Measurements from ENCODE around the gene RNF32. TPM values are rescaled to one million over a fixed set of nuclear protein-coding genes. Genes with fewer than 3 reads are reported as not detected.
"Not testable (repeated sequence)": the region's sequence is repeated elsewhere in the genome, so short reads cannot be mapped to it uniquely, and the experiment has no call there.

Gene RNF32
- polyA plus RNA-seq, 4 donors = 1.1 to 5.1 (median 1.4) TPM

GRCh38 chr7:156680281-156680680 is 39.7 kb downstream of the RNF32 start:
- no peak overlapping the region for H3K4me3 ChIP-seq (ENCODE audit: low read depth in 1 of 3, low read length in 3 of 3)
- H3K27me3 ChIP-seq (ENCODE audit: control insufficient read depth in 3 of 3, insufficient read depth in 3 of 3, low read length in 3 of 3) = no peaks in the 10 kb centered on the region
- DNase-seq = no peak
- no peaks in the 10 kb centered on the region for H3K9me3 ChIP-seq (ENCODE audit: control insufficient read depth in 2 of 2, insufficient read depth in 1 of 2, low read depth in 1 of 2, low read length in 1 of 2)
- no peaks in the 10 kb centered on the region for H3K4me1 ChIP-seq (ENCODE audit: control insufficient read depth in 3 of 3, insufficient read depth in 2 of 3, low read depth in 1 of 3, low read length in 2 of 3)
- peaks cover 0 to 40% (median 16%) of the 10 kb centered on the region in 3 donors for H3K36me3 ChIP-seq (ENCODE audit: control insufficient read depth in 3 of 3, insufficient read depth in 2 of 3, low read depth in 1 of 3, low read length in 3 of 3)
- H3K27ac ChIP-seq (ENCODE audit: low read depth in 1 of 3, low read length in 2 of 3) = no peak overlapping the region
- WGBS, 3 donors = 48 to 89% (median 82%) methylated on average over 1 of the region's 1 CpG
- no peak for FAIRE-seq

- Histone ChIP-seq H3K36me3 (ENCODE audit: control insufficient read depth in 3 of 3, insufficient read depth in 2 of 3, low read depth in 1 of 3, low read length in 3 of 3) (peaks cover 0 to 24% (median 12%) of the 10 kb centered on the region in 3 donors), H3K9me3 (ENCODE audit: control insufficient read depth in 2 of 2, insufficient read depth in 1 of 2, low read depth in 1 of 2, low read length in 1 of 2) (no peaks in the 10 kb centered on the region), H3K4me3 (ENCODE audit: low read depth in 1 of 3, low read length in 3 of 3) (no peak overlapping the region), H3K27me3 (ENCODE audit: control insufficient read depth in 3 of 3, insufficient read depth in 3 of 3, low read length in 3 of 3) (no peaks in the 10 kb centered on the region), H3K27ac (ENCODE audit: low read depth in 1 of 3, low read length in 2 of 3) (no peak overlapping the region), H3K4me1 (ENCODE audit: control insufficient read depth in 3 of 3, insufficient read depth in 2 of 3, low read depth in 1 of 3, low read length in 2 of 3) (no peaks in the 10 kb centered on the region)
- no peak for DNase-seq
- 64 to 81% (median 78%) methylated on average over 2 of the region's 2 CpGs for WGBS, 3 donors
- no peak for FAIRE-seq
Measured at GRCh38 chr7:156682928-156683327, 42.4 kb downstream of the RNF32 start.

GRCh38 chr7:156684251-156684650 is 43.7 kb downstream of the RNF32 start:
- no peaks in the 10 kb centered on the region for H3K9me3 ChIP-seq (ENCODE audit: control insufficient read depth in 2 of 2, insufficient read depth in 1 of 2, low read depth in 1 of 2, low read length in 1 of 2)
- no peaks in the 10 kb centered on the region for H3K27me3 ChIP-seq (ENCODE audit: control insufficient read depth in 3 of 3, insufficient read depth in 3 of 3, low read length in 3 of 3)
- H3K27ac ChIP-seq (ENCODE audit: low read depth in 1 of 3, low read length in 2 of 3) = no peak overlapping the region
- FAIRE-seq = no peak
- H3K4me1 ChIP-seq (ENCODE audit: control insufficient read depth in 3 of 3, insufficient read depth in 2 of 3, low read depth in 1 of 3, low read length in 2 of 3) = no peaks in the 10 kb centered on the region
- no peak overlapping the region for H3K4me3 ChIP-seq (ENCODE audit: low read depth in 1 of 3, low read length in 3 of 3)
- H3K36me3 ChIP-seq (ENCODE audit: control insufficient read depth in 3 of 3, insufficient read depth in 2 of 3, low read depth in 1 of 3, low read length in 3 of 3) = peaks cover 0 to 17% (median 11%) of the 10 kb centered on the region in 3 donors
- no peak for DNase-seq
- 94 to 97% (median 95%) methylated on average over 10 of the region's 10 CpGs for WGBS, 3 donors

- no peak overlapping the region for H3K27ac ChIP-seq (ENCODE audit: low read depth in 1 of 3, low read length in 2 of 3)
- H3K36me3 ChIP-seq (ENCODE audit: control insufficient read depth in 3 of 3, insufficient read depth in 2 of 3, low read depth in 1 of 3, low read length in 3 of 3) = peaks cover 0 to 17% (median 9%) of the 10 kb centered on the region in 3 donors
- H3K4me3 ChIP-seq (ENCODE audit: low read depth in 1 of 3, low read length in 3 of 3) = no peak overlapping the region
- no peaks in the 10 kb centered on the region for H3K4me1 ChIP-seq (ENCODE audit: control insufficient read depth in 3 of 3, insufficient read depth in 2 of 3, low read depth in 1 of 3, low read length in 2 of 3)
- H3K9me3 ChIP-seq (ENCODE audit: control insufficient read depth in 2 of 2, insufficient read depth in 1 of 2, low read depth in 1 of 2, low read length in 1 of 2) = no peaks in the 10 kb centered on the region
- no peak for DNase-seq
- H3K27me3 ChIP-seq (ENCODE audit: control insufficient read depth in 3 of 3, insufficient read depth in 3 of 3, low read length in 3 of 3) = no peaks in the 10 kb centered on the region
- WGBS, 3 donors = 91 to 93% (median 93%) methylated on average over 4 of the region's 4 CpGs
- no peak for FAIRE-seq
Measured at GRCh38 chr7:156684661-156685060, 44.1 kb downstream of the RNF32 start.

GRCh38 chr7:156691764-156692163 is 51.2 kb downstream of the RNF32 start:
- no peak for FAIRE-seq
- Histone ChIP-seq H3K4me1 (ENCODE audit: control insufficient read depth in 3 of 3, insufficient read depth in 2 of 3, low read depth in 1 of 3, low read length in 2 of 3) (no peaks in the 10 kb centered on the region), H3K36me3 (ENCODE audit: control insufficient read depth in 3 of 3, insufficient read depth in 2 of 3, low read depth in 1 of 3, low read length in 3 of 3) (peaks cover 0 to 3% (median 2%) of the 10 kb centered on the region in 3 donors), H3K4me3 (ENCODE audit: low read depth in 1 of 3, low read length in 3 of 3) (no peak overlapping the region), H3K9me3 (ENCODE audit: control insufficient read depth in 2 of 2, insufficient read depth in 1 of 2, low read depth in 1 of 2, low read length in 1 of 2) (peaks cover 0 to 18% of the 10 kb centered on the region in 2 donors), H3K27ac (ENCODE audit: low read depth in 1 of 3, low read length in 2 of 3) (no peak overlapping the region), H3K27me3 (ENCODE audit: control insufficient read depth in 3 of 3, insufficient read depth in 3 of 3, low read length in 3 of 3) (no peaks in the 10 kb centered on the region)
- no peak for DNase-seq
- 79 to 92% (median 84%) methylated on average over 5 of the region's 5 CpGs for WGBS, 3 donors

GRCh38 chr7:156692849-156693248 is 52.3 kb downstream of the RNF32 start:
- H3K4me3 ChIP-seq (ENCODE audit: low read depth in 1 of 3, low read length in 3 of 3) = no peak overlapping the region
- DNase-seq (no peak), FAIRE-seq (no peak)
- H3K9me3 ChIP-seq (ENCODE audit: control insufficient read depth in 2 of 2, insufficient read depth in 1 of 2, low read depth in 1 of 2, low read length in 1 of 2) = peaks cover 0 to 28% of the 10 kb centered on the region in 2 donors
- no peaks in the 10 kb centered on the region for H3K4me1 ChIP-seq (ENCODE audit: control insufficient read depth in 3 of 3, insufficient read depth in 2 of 3, low read depth in 1 of 3, low read length in 2 of 3)
- H3K27ac ChIP-seq (ENCODE audit: low read depth in 1 of 3, low read length in 2 of 3) = no peak overlapping the region
- WGBS, 3 donors = 84 to 93% (median 91%) methylated on average over 1 of the region's 1 CpG
- no peaks in the 10 kb centered on the region for H3K27me3 ChIP-seq (ENCODE audit: control insufficient read depth in 3 of 3, insufficient read depth in 3 of 3, low read length in 3 of 3)
- H3K36me3 ChIP-seq (ENCODE audit: control insufficient read depth in 3 of 3, insufficient read depth in 2 of 3, low read depth in 1 of 3, low read length in 3 of 3) = peaks cover 0 to 3% (median 2%) of the 10 kb centered on the region in 3 donors

- peaks cover 0 to 4% (median 2%) of the 10 kb centered on the region in 3 donors for H3K36me3 ChIP-seq (ENCODE audit: control insufficient read depth in 3 of 3, insufficient read depth in 2 of 3, low read depth in 1 of 3, low read length in 3 of 3)
- H3K4me1 ChIP-seq (ENCODE audit: control insufficient read depth in 3 of 3, insufficient read depth in 2 of 3, low read depth in 1 of 3, low read length in 2 of 3) = no peaks in the 10 kb centered on the region
- no peak overlapping the region for H3K27ac ChIP-seq (ENCODE audit: low read depth in 1 of 3, low read length in 2 of 3)
- H3K27me3 ChIP-seq (ENCODE audit: control insufficient read depth in 3 of 3, insufficient read depth in 3 of 3, low read length in 3 of 3) = no peaks in the 10 kb centered on the region
- FAIRE-seq (no peak), DNase-seq (no peak)
- H3K9me3 ChIP-seq (ENCODE audit: control insufficient read depth in 2 of 2, insufficient read depth in 1 of 2, low read depth in 1 of 2, low read length in 1 of 2) = peaks cover 0 to 36% of the 10 kb centered on the region in 2 donors
- no peak overlapping the region for H3K4me3 ChIP-seq (ENCODE audit: low read depth in 1 of 3, low read length in 3 of 3)
- WGBS, 3 donors = 96 to 100% (median 97%) methylated on average over 3 of the region's 3 CpGs
Measured at GRCh38 chr7:156693627-156694026, 53.1 kb downstream of the RNF32 start.

GRCh38 chr7:156697283-156697682 is 56.7 kb downstream of the RNF32 start:
- FAIRE-seq; H3K4me1 ChIP-seq (ENCODE audit: control insufficient read depth in 3 of 3, insufficient read depth in 2 of 3, low read depth in 1 of 3, low read length in 2 of 3); H3K27me3 ChIP-seq (ENCODE audit: control insufficient read depth in 3 of 3, insufficient read depth in 3 of 3, low read length in 3 of 3); H3K4me3 ChIP-seq (ENCODE audit: low read depth in 1 of 3, low read length in 3 of 3); H3K27ac ChIP-seq (ENCODE audit: low read depth in 1 of 3, low read length in 2 of 3); H3K36me3 ChIP-seq (ENCODE audit: control insufficient read depth in 3 of 3, insufficient read depth in 2 of 3, low read depth in 1 of 3, low read length in 3 of 3); DNase-seq: not testable (repeated sequence)
- peaks cover 0 to 40% of the 10 kb centered on the region in 2 donors for H3K9me3 ChIP-seq (ENCODE audit: control insufficient read depth in 2 of 2, insufficient read depth in 1 of 2, low read depth in 1 of 2, low read length in 1 of 2)
- WGBS, 3 donors = 93 to 95% (median 94%) methylated on average over 9 of the region's 9 CpGs

- FAIRE-seq = not testable (repeated sequence)
Measured at GRCh38 chr7:156698512-156698911, 57.9 kb downstream of the RNF32 start.

More at GRCh38 chr7:156698512-156698911, 57.9 kb downstream of the RNF32 start:
- 98 to 99% (median 98%) methylated on average over 4 of the region's 4 CpGs for WGBS, 3 donors
- not testable (repeated sequence) for H3K4me3 ChIP-seq (ENCODE audit: low read depth in 1 of 3, low read length in 3 of 3); DNase-seq; H3K27ac ChIP-seq (ENCODE audit: low read depth in 1 of 3, low read length in 2 of 3); H3K27me3 ChIP-seq (ENCODE audit: control insufficient read depth in 3 of 3, insufficient read depth in 3 of 3, low read length in 3 of 3); H3K4me1 ChIP-seq (ENCODE audit: control insufficient read depth in 3 of 3, insufficient read depth in 2 of 3, low read depth in 1 of 3, low read length in 2 of 3); H3K36me3 ChIP-seq (ENCODE audit: control insufficient read depth in 3 of 3, insufficient read depth in 2 of 3, low read depth in 1 of 3, low read length in 3 of 3)
- peaks cover 0 to 38% of the 10 kb centered on the region in 2 donors for H3K9me3 ChIP-seq (ENCODE audit: control insufficient read depth in 2 of 2, insufficient read depth in 1 of 2, low read depth in 1 of 2, low read length in 1 of 2)
